Panc1 (cell line): Measurements from ENCODE around the gene CTNNBIP1.

Experiments used
- POLR2AphosphoS5 ChIP-seq: IDR thresholded peaks from 2 replicates; pipeline ENCODE4 v1.6.1; 2012; ENCODE audit warnings: mild to moderate bottlenecking, low read depth, low read length, moderate library complexity
- TCF7L2 ChIP-seq: IDR thresholded peaks from 2 replicates; pipeline ENCODE4 v1.6.1; 2011; ENCODE audit warnings: mild to moderate bottlenecking, low read depth, low read length, inconsistent platforms
- TF ChIP-seq, protein P1 (sequence below): fragments of 450-650 bp; IDR thresholded peaks from 2 replicates; pipeline ENCODE4 v1.5.1; 2017; ENCODE audit warnings: mild to moderate bottlenecking

- TF ChIP-seq, protein P1, sequence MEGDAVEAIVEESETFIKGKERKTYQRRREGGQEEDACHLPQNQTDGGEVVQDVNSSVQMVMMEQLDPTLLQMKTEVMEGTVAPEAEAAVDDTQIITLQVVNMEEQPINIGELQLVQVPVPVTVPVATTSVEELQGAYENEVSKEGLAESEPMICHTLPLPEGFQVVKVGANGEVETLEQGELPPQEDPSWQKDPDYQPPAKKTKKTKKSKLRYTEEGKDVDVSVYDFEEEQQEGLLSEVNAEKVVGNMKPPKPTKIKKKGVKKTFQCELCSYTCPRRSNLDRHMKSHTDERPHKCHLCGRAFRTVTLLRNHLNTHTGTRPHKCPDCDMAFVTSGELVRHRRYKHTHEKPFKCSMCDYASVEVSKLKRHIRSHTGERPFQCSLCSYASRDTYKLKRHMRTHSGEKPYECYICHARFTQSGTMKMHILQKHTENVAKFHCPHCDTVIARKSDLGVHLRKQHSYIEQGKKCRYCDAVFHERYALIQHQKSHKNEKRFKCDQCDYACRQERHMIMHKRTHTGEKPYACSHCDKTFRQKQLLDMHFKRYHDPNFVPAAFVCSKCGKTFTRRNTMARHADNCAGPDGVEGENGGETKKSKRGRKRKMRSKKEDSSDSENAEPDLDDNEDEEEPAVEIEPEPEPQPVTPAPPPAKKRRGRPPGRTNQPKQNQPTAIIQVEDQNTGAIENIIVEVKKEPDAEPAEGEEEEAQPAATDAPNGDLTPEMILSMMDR = no peak
- TF ChIP-seq POLR2AphosphoS5 (no peak), TCF7L2 (no peak)
These were observed 629 bp downstream of the CTNNBIP1 start for GRCh38 chr1:9909234-9910046.
